AG09309 (cell line): ENCODE measurements around the gene PPP1R1A.

Source experiments
- DNase-seq: peaks from one replicate; pipeline ENCODE4 v3.0.0-alpha.2; 2010; ENCODE audit warnings: low read depth
- H3K4me3 ChIP-seq: 2 replicates; pipeline ENCODE4 v1.5.1; 2011; ENCODE audit warnings: mild to moderate bottlenecking, low read depth, low read length, moderate library complexity; ENCODE audit not compliant: control insufficient read depth
- CTCF ChIP-seq: IDR thresholded peaks from 2 replicates; pipeline ENCODE4 v1.5.1; 2011; ENCODE audit warnings: mild to moderate bottlenecking, low read depth, low read length, inconsistent platforms; ENCODE audit not compliant: insufficient read depth, control insufficient read depth; ENCODE audit errors: missing control alignments

Gene PPP1R1A

DNA sequence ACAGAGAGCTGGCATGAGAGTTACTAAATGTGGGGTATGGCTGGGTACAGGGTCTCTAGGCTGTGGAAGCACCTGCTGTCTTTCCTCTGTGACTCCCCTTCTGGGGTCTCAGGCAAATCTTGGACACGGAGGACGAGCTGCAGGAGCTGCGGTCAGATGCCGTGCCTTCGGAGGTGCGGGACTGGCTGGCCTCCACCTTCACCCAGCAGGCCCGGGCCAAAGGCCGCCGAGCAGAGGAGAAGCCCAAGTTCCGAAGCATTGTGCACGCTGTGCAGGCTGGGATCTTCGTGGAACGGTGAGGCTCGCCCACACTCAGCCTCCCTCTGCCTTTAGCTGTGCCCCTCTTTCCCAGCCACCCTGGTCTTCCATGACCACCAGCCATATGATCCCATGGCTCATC lies 19.4 kb downstream of the PPP1R1A start:
- DNase-seq = no peak
- H3K4me3 ChIP-seq = no peak overlapping the region
- no peak for TF ChIP-seq CTCF

DNA sequence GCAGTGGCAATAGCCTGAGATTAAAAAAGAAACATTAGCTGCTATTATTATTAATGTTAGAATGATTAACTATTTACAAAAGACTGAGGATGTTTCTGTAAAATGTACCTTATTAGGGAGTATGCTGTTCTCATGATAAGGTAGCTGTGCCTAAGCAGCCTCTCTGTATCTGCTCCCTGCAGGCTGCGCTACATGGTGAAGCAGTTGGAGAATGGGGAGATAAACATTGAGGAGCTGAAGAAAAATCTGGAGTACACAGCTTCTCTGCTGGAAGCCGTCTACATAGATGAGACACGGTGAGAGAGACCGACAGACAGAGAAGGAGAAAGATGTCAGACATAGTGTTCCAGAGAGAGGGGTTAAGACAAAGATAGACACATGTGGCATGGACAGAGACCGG lies 21.7 kb downstream of the PPP1R1A start:
- no peak for DNase-seq
- H3K4me3 ChIP-seq = no peak overlapping the region
- no peak for TF ChIP-seq CTCF

DNA sequence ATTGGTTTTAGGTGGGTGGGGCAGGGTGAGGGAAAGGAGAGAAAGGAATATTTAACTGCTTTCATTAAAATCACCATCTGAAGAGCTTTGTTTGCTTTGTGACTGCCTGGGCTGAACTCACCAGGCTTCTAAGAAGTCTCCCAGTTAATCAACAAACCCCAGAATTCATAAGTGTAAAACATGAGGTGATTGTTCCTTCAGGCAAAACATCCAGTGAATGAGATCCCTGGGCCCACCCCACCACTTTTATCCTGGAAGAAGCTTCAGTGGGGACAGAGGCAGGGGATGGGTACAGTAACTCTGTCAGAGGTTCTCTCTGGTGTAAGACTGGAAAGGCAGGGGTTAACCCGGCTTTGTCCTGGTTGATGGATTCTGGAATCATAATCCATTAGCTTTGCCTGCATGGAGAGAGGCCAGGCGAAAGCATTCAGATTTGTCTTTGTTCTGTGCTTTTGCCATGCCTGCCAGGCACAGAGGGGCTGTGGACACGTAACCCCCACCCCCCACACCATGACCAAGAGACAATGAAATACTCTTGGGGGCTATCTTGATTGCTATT lies 22.4 kb downstream of the PPP1R1A start:
- no peak for DNase-seq
- no peak overlapping the region for H3K4me3 ChIP-seq
- TF ChIP-seq CTCF = no peak

DNA sequence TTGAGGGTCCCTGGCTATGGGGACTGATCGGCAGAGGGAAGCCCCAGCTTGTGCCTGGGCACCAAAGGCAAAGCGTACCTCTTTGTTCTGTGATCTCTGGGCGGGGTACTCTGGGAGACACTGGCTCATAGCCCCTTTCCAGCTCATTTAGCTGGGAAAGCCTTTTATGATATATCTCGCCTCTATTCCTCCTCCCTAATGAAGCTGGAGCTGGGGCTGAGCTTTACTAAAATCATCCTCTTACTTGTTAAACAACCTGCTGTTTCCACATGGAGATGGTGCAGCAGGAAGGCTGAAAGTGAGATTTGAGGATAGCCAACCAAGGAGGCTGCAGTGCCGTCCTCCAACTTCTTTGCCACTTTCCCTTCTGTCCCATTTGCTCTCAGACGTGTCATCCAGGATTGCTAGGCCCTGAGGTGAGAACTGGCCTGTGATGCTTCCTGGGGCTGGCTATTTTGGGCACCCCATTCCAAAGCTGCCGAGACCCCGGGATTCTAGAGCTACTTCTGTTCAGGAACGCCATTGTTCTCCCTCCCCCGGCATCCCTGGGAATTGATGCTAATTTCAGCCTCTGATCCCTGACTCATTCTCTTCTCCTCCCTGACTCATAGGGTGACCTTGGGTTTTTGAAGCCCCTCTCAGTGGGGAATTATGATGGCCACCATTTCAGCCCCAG lies 23.0 kb downstream of the PPP1R1A start:
- DNase-seq = no peak

DNA sequence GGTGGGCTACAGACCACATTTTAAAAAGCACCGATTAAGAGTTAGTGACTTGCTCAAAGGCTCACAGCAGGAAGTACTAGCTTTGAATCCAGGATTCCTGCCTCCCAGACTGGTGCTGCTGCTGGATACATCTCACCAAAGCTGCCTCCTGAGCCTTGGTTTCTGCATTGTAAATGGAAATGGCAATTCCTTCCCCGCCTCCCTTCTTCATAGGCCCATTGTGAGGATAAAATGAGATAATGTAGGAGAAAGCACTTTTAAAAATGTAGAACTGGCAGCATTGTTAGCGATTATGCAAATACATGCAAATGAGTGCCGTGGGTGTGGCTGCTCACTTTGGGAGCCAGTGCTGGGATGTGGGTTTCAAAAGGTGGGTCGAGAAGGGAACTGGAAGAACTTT lies 23.7 kb downstream of the PPP1R1A start:
- no peak overlapping the region for H3K4me3 ChIP-seq
- TF ChIP-seq CTCF = no peak
- no peak for DNase-seq

More for the DNA sequence above, 23.0 kb downstream of the PPP1R1A start:
- no peak overlapping the region for H3K4me3 ChIP-seq
- no peak for TF ChIP-seq CTCF

- DNase-seq = no peak
- H3K4me3 ChIP-seq = no peak overlapping the region
- TF ChIP-seq CTCF = no peak
Measured at GRCh38 chr12:54563787-54564186, 24.7 kb downstream of the PPP1R1A start.
